ENCODE results near the gene DTNB.

- TF ChIP-seq CTCF (conservative IDR thresholded peaks at IDR 0.05; ENCODE audit: low read depth, low read length) (no peak), POLR2A (IDR thresholded peaks at IDR 0.05; ENCODE audit: low read depth, low read length) (no peak)
These were observed 308.1 kb downstream of the DTNB start for GRCh38 chr2:25365241-25365640.
